ENCODE data around the gene UGGT1. TPM values are rescaled to one million over a fixed set of nuclear protein-coding genes. Genes with fewer than 3 reads are reported as not detected.

Gene UGGT1
- total RNA-seq, 1 donor from 2014 or later = 46.8 TPM

DNA sequence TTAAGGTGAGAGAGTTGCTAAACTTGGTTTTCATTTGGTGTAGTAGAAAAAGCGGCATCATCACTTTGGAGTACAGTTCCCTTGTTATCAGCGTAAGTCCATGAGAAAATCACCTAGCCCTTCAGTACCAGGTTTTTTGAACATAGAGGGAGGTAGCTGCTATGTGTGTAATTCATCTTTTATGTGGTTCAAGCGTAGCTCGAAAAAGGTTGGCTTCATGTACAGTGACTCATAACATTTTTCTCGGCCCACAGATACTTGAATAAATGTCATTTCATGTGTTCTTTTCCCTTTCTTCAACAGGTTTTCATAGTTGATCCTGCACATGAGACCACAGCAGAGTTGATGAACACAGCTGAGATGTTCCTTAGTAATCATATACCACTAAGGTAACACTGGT is 43.6 kb downstream of the UGGT1 start:
- no peak overlapping the region for H3K4me3 Mint-ChIP-seq
- no peak for ATAC-seq (ENCODE audit: low read depth)
- no peaks in the 10 kb centered on the region for H3K4me1 Mint-ChIP-seq
- TF ChIP-seq, protein P1, sequence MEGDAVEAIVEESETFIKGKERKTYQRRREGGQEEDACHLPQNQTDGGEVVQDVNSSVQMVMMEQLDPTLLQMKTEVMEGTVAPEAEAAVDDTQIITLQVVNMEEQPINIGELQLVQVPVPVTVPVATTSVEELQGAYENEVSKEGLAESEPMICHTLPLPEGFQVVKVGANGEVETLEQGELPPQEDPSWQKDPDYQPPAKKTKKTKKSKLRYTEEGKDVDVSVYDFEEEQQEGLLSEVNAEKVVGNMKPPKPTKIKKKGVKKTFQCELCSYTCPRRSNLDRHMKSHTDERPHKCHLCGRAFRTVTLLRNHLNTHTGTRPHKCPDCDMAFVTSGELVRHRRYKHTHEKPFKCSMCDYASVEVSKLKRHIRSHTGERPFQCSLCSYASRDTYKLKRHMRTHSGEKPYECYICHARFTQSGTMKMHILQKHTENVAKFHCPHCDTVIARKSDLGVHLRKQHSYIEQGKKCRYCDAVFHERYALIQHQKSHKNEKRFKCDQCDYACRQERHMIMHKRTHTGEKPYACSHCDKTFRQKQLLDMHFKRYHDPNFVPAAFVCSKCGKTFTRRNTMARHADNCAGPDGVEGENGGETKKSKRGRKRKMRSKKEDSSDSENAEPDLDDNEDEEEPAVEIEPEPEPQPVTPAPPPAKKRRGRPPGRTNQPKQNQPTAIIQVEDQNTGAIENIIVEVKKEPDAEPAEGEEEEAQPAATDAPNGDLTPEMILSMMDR (IDR thresholded peaks at IDR 0.05) = no peak
- H3K27me3 Mint-ChIP-seq = no peaks in the 10 kb centered on the region
- DNase-seq = no peak
- no peaks in the 10 kb centered on the region for H3K9me3 Mint-ChIP-seq
- ChIA-PET POLR2A (no interaction called here), CTCF (no interaction called here)
- H3K36me3 Mint-ChIP-seq (ENCODE audit: low read depth) = peaks cover 78% of the 10 kb centered on the region
- intact Hi-C loops (cut with micrococcal nuclease) = no loop called here
- no peak overlapping the region for H3K27ac Mint-ChIP-seq

DNA sequence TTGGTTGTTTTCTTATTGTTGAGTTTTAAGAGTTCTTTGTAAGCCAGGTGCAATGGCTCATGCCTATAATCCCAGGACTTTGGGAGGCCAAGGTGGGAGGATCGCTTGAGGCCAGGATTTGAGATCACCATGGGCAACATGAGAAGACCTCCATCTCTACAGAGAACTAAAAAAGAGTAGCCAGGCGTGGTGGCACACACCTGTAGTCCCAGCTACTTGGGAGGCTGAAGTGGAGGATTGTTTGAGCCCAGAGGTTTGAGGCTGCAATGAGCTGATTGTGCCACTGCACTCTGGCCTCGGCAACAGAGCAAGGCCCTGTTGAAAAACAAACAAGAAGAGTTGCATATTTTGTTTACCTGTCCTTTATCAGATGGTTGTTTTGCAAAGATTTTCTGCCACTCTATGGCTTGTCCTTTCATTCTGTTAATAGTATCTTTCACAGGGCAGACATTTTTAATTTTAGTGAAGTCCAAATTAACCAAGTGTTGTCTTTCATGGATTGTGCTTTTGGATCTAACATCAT is 46.2 kb downstream of the UGGT1 start:
- no peak overlapping the region for H3K27ac Mint-ChIP-seq

DNA sequence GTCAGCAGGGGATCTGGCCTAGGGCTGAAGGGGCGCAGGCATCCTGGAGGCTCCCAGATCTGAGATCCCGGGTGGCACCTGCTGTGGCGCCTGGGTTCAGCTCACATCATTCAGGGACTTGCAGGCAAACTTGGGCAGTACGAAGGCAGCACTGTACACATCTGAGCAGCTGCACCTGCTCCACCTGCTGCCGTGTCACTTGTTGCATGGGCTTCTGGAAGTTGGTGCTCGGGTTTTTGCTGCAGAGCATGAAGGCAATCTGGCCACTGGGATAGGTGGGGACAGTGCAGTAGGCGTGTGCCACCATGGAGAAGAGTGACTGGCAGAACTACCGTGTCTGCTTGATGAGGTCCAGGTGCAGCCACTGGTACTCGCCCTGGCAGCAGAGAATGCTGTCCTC is 48.6 kb downstream of the UGGT1 start:
- DNase-seq = no peak
- Mint-ChIP-seq H3K27me3 (no peaks in the 10 kb centered on the region), H3K9me3 (no peaks in the 10 kb centered on the region), H3K4me1 (no peaks in the 10 kb centered on the region), H3K27ac (no peak overlapping the region), H3K36me3 (ENCODE audit: low read depth) (peaks cover 65% of the 10 kb centered on the region), H3K4me3 (no peak overlapping the region)
- ChIA-PET POLR2A (no interaction called here), CTCF (no interaction called here)
- intact Hi-C loops (cut with micrococcal nuclease) = no loop called here
- TF ChIP-seq, protein P1 (IDR thresholded peaks at IDR 0.05) = no peak
- ATAC-seq (ENCODE audit: low read depth) = no peak

More for the DNA sequence above, 46.2 kb downstream of the UGGT1 start:
- POLR2A ChIA-PET = no interaction called here
- Mint-ChIP-seq H3K4me1 (no peaks in the 10 kb centered on the region), H3K27me3 (no peaks in the 10 kb centered on the region), H3K36me3 (ENCODE audit: low read depth) (peaks cover 75% of the 10 kb centered on the region), H3K9me3 (no peaks in the 10 kb centered on the region), H3K4me3 (no peak overlapping the region)
- TF ChIP-seq, protein P1 (IDR thresholded peaks at IDR 0.05) = no peak
- DNase-seq (no peak), ATAC-seq (ENCODE audit: low read depth) (no peak)
- intact Hi-C loops (cut with micrococcal nuclease) = no loop called here
- CTCF ChIA-PET = no interaction called here

DNA sequence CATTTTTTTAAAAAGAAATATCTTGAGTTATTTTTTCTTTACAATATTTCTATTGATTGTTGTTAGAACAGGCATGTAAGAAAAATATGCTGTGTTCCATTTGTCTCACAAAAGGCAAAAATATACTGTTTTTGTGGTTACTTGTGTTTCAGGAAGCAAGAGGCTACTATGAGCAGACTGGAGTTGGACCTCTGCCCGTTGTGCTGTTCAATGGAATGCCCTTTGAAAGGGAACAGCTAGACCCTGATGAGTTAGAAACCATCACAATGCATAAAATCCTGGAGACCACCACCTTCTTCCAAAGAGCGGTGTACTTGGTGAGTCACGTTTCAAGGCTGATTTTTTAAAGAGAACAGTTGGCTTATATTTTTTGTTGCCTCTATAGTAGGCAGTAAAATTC is 54.7 kb downstream of the UGGT1 start:
- TF ChIP-seq, protein P1 (IDR thresholded peaks at IDR 0.05) = no peak
- H3K27ac Mint-ChIP-seq = no peak overlapping the region
- POLR2A ChIA-PET = no interaction called here
- peaks cover 64% of the 10 kb centered on the region for H3K36me3 Mint-ChIP-seq (ENCODE audit: low read depth)
- intact Hi-C loops (cut with micrococcal nuclease) = no loop called here
- H3K9me3 Mint-ChIP-seq = no peaks in the 10 kb centered on the region
- DNase-seq = no peak
- no peak overlapping the region for H3K4me3 Mint-ChIP-seq
- CTCF ChIA-PET = no interaction called here
- H3K4me1 Mint-ChIP-seq = no peaks in the 10 kb centered on the region
- no peaks in the 10 kb centered on the region for H3K27me3 Mint-ChIP-seq
- ATAC-seq (ENCODE audit: low read depth) = no peak

DNA sequence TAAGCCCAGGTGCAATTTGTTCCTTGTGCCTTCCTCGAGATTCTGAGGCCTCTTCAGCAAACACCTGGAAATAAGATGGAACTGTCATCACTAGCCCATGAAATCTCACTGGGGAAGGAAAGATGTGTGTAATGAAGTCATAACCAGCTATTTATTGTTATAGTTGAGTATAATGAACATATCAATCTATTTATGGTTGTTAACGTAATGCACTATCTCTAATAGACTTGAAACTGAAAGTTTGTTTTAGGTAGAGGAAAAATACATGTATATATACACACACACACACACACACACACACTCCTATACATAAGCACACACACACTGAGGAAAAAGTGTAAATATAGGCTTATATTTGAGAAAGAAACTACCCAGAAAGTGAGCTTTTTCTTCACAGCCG is 62.8 kb downstream of the UGGT1 start:
- ChIA-PET POLR2A (no interaction called here), CTCF (no interaction called here)
- Mint-ChIP-seq H3K27ac (no peak overlapping the region), H3K9me3 (no peaks in the 10 kb centered on the region), H3K4me1 (peaks cover 5% of the 10 kb centered on the region), H3K27me3 (no peaks in the 10 kb centered on the region), H3K4me3 (no peak overlapping the region), H3K36me3 (ENCODE audit: low read depth) (peaks cover 82% of the 10 kb centered on the region)
- no peak for DNase-seq
- TF ChIP-seq, protein P1 (IDR thresholded peaks at IDR 0.05) = no peak
- intact Hi-C loops (cut with micrococcal nuclease) = loop anchor here (10.0 kb wide), 1 partner anchor 49 kb away; no protein-coding TSS in a partner anchor
- ATAC-seq (ENCODE audit: low read depth) = no peak
